GM12878 (cell line): ENCODE results near the gene ZNF775. TPM values are rescaled to one million over a fixed set of nuclear protein-coding genes. Genes with fewer than 3 reads are reported as not detected.

Experiments
- ATAC-seq: fragments of 200-7000 bp; cut with Tn5 transposase; 3 replicates; pipeline ENCODE4 v1.9.1; 2020; ENCODE audit warnings: mild to moderate bottlenecking, moderate library complexity
- BruUV-seq: library from RNA; stranded (reverse); fragments of 400-500 nt; replicated peaks from 2 replicates; lab custom pipeline; 2021; lab: Mats Ljungman, UMichigan
- CTCF ChIA-PET: fragments of 300-600 bp; sonication (Branson Sonifier 250); formaldehyde crosslinking; extraction: SDS; loops from one replicate; lab custom pipeline; 2021; ENCODE audit warnings: inconsistent platforms; lab: Yijun Ruan, JAX
- POLR2A ChIA-PET: fragments of 350-600 bp; formaldehyde crosslinking; extraction: SDS; loops from one replicate; lab custom pipeline; 2021; ENCODE audit warnings: inconsistent platforms; lab: Charles Lee
- RAD21 ChIA-PET: fragments of 300-600 bp; sonication (Branson Sonifier 250); formaldehyde crosslinking; loops from one replicate; lab custom pipeline; 2023; ENCODE audit warnings: antibody characterized with exemption; ENCODE audit not compliant: unreplicated experiment; lab: Charles Lee
- SMC1A ChIA-PET: fragments of 300-600 bp; sonication (Branson Sonifier 250); formaldehyde crosslinking; loops from one replicate; lab custom pipeline; 2023; ENCODE audit not compliant: unreplicated experiment, uncharacterized antibody; lab: Charles Lee
- DNase-seq: peaks from one replicate; pipeline ENCODE4 v3.0.0-alpha.2; 2011; ENCODE audit warnings: low read depth, low spot score
- FAIRE-seq: peaks from 3 replicates; lab custom pipeline; 2011; peaks lifted over from hg19 to GRCh38; lab: Jason Lieb, UNC
- H2AFZ ChIP-seq: 2 replicates; pipeline ENCODE4 v1.6.0; 2011; ENCODE audit warnings: low read depth, low read length, control low read depth; ENCODE audit not compliant: control insufficient read depth
- H3K27ac ChIP-seq: 2 replicates; pipeline ENCODE4 v1.5.1; 2011; ENCODE audit warnings: control low read depth; ENCODE audit not compliant: control insufficient read depth, insufficient read depth
- H3K27me3 ChIP-seq, 2 experiments: replicated peaks in 1 of 2; 2 replicates each; pipeline versions ENCODE4 v1.6.0 to v1.6.1; 2011; ENCODE audit warnings: low read length in 1 of 2; ENCODE audit not compliant: control insufficient read depth in 2 of 2, insufficient read depth in 2 of 2
- H3K36me3 ChIP-seq, 2 experiments: 2 replicates each; pipeline ENCODE4 v1.5.1; 2011; ENCODE audit warnings: low read length in 1 of 2; ENCODE audit not compliant: control insufficient read depth in 2 of 2, insufficient read depth in 2 of 2
- H3K4me1 ChIP-seq: 2 replicates; pipeline ENCODE4 v1.6.1; 2011; ENCODE audit warnings: mild to moderate bottlenecking, low read length, moderate library complexity, mixed read lengths; ENCODE audit not compliant: control insufficient read depth, insufficient read depth
- H3K4me2 ChIP-seq: 2 replicates; pipeline ENCODE4 v1.6.0; 2011; ENCODE audit warnings: control low read depth; ENCODE audit not compliant: control insufficient read depth, insufficient read depth
- H3K4me3 ChIP-seq: fragments of 200-600 bp; sonication (generic); 2 replicates; pipeline ENCODE4 v1.5.1; 2016
- H3K79me2 ChIP-seq: 2 replicates; pipeline ENCODE4 v1.6.0; 2011; ENCODE audit warnings: low read length; ENCODE audit not compliant: control insufficient read depth, insufficient read depth
- H3K9ac ChIP-seq: 2 replicates; pipeline ENCODE4 v1.8.0; 2011; ENCODE audit warnings: low read length, control low read depth, mixed read lengths; ENCODE audit not compliant: control insufficient read depth, insufficient read depth
- H3K9me3 ChIP-seq: replicated peaks from 3 replicates; pipeline ENCODE4 v1.5.1; 2011; ENCODE audit warnings: mild to moderate bottlenecking, low read length; ENCODE audit not compliant: control insufficient read depth, insufficient read depth
- H4K20me1 ChIP-seq: 2 replicates; pipeline ENCODE4 v1.6.0; 2011; ENCODE audit not compliant: control insufficient read depth, insufficient read depth
- ASH2L ChIP-seq: fragments of 300-600, 200-600 bp; sonication (generic); IDR thresholded peaks from 2 replicates; pipeline ENCODE4 v1.6.1; 2017; ENCODE audit warnings: low read depth, mild to moderate bottlenecking, borderline replicate concordance
- ATF7 ChIP-seq: fragments of 450-650 bp; IDR thresholded peaks from 2 replicates; pipeline ENCODE4 v1.6.1; 2016; ENCODE audit warnings: low read depth, mild to moderate bottlenecking
- ESRRA ChIP-seq: IDR thresholded peaks from 2 replicates; pipeline ENCODE4 v1.6.1; 2012; ENCODE audit warnings: mild to moderate bottlenecking, low read length, improper control_type of control experiment
- GABPA ChIP-seq: IDR thresholded peaks from 2 replicates; pipeline ENCODE4 v1.6.1; 2014; ENCODE audit warnings: antibody characterized with exemption, low read depth, mild to moderate bottlenecking, inconsistent platforms
- GATAD2B ChIP-seq: fragments of 450-650 bp; conservative IDR thresholded peaks from 2 replicates; pipeline ENCODE4 v1.6.1; 2017; ENCODE audit warnings: low read depth, mild to moderate bottlenecking, moderate library complexity
- HDGF ChIP-seq: fragments of 450-650 bp; IDR thresholded peaks from 2 replicates; pipeline ENCODE4 v1.6.1; 2016; ENCODE audit warnings: antibody characterized with exemption
- KAT2A ChIP-seq: conservative IDR thresholded peaks from 2 replicates; pipeline ENCODE4 v1.6.1; 2011; ENCODE audit warnings: low read depth, low read length; ENCODE audit not compliant: control insufficient read depth
- MTA3 ChIP-seq: IDR thresholded peaks from 2 replicates; pipeline ENCODE4 v1.6.1; 2012; ENCODE audit warnings: low read length, inconsistent platforms, borderline replicate concordance
- NBN ChIP-seq: fragments of 450-650 bp; IDR thresholded peaks from 2 replicates; pipeline ENCODE4 v1.6.1; 2016
- PKNOX1 ChIP-seq: fragments of 450-650 bp; IDR thresholded peaks from 2 replicates; pipeline ENCODE4 v1.6.1; 2016; ENCODE audit warnings: mild to moderate bottlenecking
- RBBP5 ChIP-seq: fragments of 200-600 bp; sonication (generic); conservative IDR thresholded peaks from 2 replicates; pipeline ENCODE4 v1.6.1; 2016
- STAT1 ChIP-seq: fragments of 450-650 bp; conservative IDR thresholded peaks from 2 replicates; pipeline ENCODE4 v1.6.1; 2014; ENCODE audit warnings: antibody characterized with exemption, mild to moderate bottlenecking
- TBL1XR1 ChIP-seq: IDR thresholded peaks from 2 replicates; pipeline ENCODE4 v1.6.1; 2012; ENCODE audit warnings: low read depth, low read length, improper control_type of control experiment
- ZNF207 ChIP-seq: fragments of 450-650 bp; IDR thresholded peaks from 2 replicates; pipeline ENCODE4 v1.6.1; 2014; ENCODE audit warnings: antibody characterized with exemption, mild to moderate bottlenecking, borderline replicate concordance
- WGBS: methylation state at CpG from one replicate; pipeline ENCODE4 v1.1.6; 2016; ENCODE audit warnings: low lambda C conversion rate; ENCODE audit not compliant: insufficient replicate concordance, insufficient coverage; ENCODE audit errors: missing lambda C conversion rate; 5-methylcytosine and 5-hydroxymethylcytosine counted together
- in situ Hi-C: fragments of 300-500 bp; cut with MboI; formaldehyde crosslinking; loops from 9 replicates; pipeline ENCODE4 v1.14.3; 2018; ENCODE audit warnings: mixed read lengths
- intact Hi-C: fragments of 100-400 bp; cut with micrococcal nuclease; formaldehyde crosslinking; loops from one replicate; pipeline ENCODE4 v1.14.2; 2022; ENCODE audit not compliant: unreplicated experiment
- polyA plus RNA-seq, 11 experiments: library from polyadenylated mRNA; depleted of rRNA in 4 of 11; unstranded in 6 of 11; stranded (reverse) in 5 of 11; fragments of >200 nt; fragmentation: Nextera tagmentation in 4 of 11; fragmentation: Illumina TruSeq in 1 of 11; extraction: Ambion mirVana in 4 of 11; extraction: Trizol in 1 of 11; gene quantifications; 1 replicate in 1 of 11; 2 replicates in 10 of 11; pipeline versions ENCODE4 v1.2.1 to v1.2.3, GENCODE V29; 2011 to 2016; ENCODE audit warnings: inconsistent platforms in 2 of 11, missing spikeins in 2 of 11, low read depth in 1 of 11
- total RNA-seq, 4 experiments: library from RNA; depleted of rRNA in 3 of 4; stranded (reverse); fragments of >200 nt in 3 of 4; fragmentation: Illumina TruSeq in 1 of 4; extraction: Trizol in 1 of 4; gene quantifications; 2 replicates each; pipeline versions ENCODE4 v1.2.1 to v1.2.3, GENCODE V29; 2013 to 2021

ZNF775 gene
- total and polyA plus RNA-seq, 10 of the 15 experiments (the other 5 are each of a cell fraction or from before 2014, with no cell fraction given), result 0.05 to 14.3 (median 2.1) TPM

GRCh38 chr7:150410131-150410530 lies 31.0 kb downstream of the ZNF775 start:
- SMC1A ChIA-PET, result interaction anchor here (0.7 to 0.9 kb wide), 2 partner anchors 37 to 44 kb away, joined by 3 read pairs; no protein-coding TSS in a partner anchor
- peaks cover 2% of the 10 kb centered on the region for H3K79me2 ChIP-seq
- RAD21 ChIA-PET, result no interaction called here
- H3K27me3 ChIP-seq, result no peaks in the 10 kb centered on the region
- no peak overlapping the region for H3K4me3 ChIP-seq
- intact Hi-C loops, result no loop called here
- H3K9ac ChIP-seq, result no peak overlapping the region
- TF ChIP-seq ESRRA, result no peak
- no peak for TF ChIP-seq MTA3
- no peak for TF ChIP-seq ASH2L
- no peak for TF ChIP-seq GATAD2B
- TF ChIP-seq KAT2A, result no peak
- TF ChIP-seq RBBP5, result no peak
- no peak for TF ChIP-seq TBL1XR1
- no peak for TF ChIP-seq ZNF207
- no peak for TF ChIP-seq ATF7
- no peak for TF ChIP-seq PKNOX1
- no peak for TF ChIP-seq STAT1
- TF ChIP-seq NBN, result no peak
- no peak for TF ChIP-seq GABPA
- TF ChIP-seq HDGF, result no peak
- TF ChIP-seq, all 136 proteins: peak for 0
- ChIA-PET CTCF (interaction anchor here (1.2 to 11.6 kb wide), 4 partner anchors 11 to 53 kb away, joined by 3 to 72 read pairs (median 6); no protein-coding TSS in a partner anchor), POLR2A (interaction anchor here (1.3 to 5.9 kb wide), 3 partner anchors 34 to 44 kb away, joined by 3 to 89 read pairs (median 5); no protein-coding TSS in a partner anchor)
- FAIRE-seq (no peak), DNase-seq (no peak), ATAC-seq (no peak)
- Histone ChIP-seq H3K4me2 (no peak overlapping the region), H3K36me3 (peaks cover 0 to 2% of the 10 kb centered on the region in 2 experiments; a peak in 2 of 4 replicates), H3K4me1 (peaks cover 25% of the 10 kb centered on the region), H3K9me3 (no peaks in the 10 kb centered on the region), H2AFZ (no peak overlapping the region), H3K27ac (no peak overlapping the region), H4K20me1 (no peaks in the 10 kb centered on the region)
- no TSS peak for BruUV-seq
- over 99% methylated on average over 7 of the region's 7 CpGs for WGBS
- in situ Hi-C loops, result loop anchor here (5.0 to 25.0 kb wide), 2 partner anchors 48 to 348 kb away; no protein-coding TSS in a partner anchor
